Keratinocyte (primary cell): Measurements from ENCODE around the gene CRYBA2. TPM values are rescaled to one million over a fixed set of nuclear protein-coding genes. Genes with fewer than 3 reads are reported as not detected.

ENCODE experiments used
- DNase-seq: peaks from one replicate; pipeline ENCODE4 v3.0.0-alpha.2; 2011; ENCODE audit warnings: low read depth, missing footprints, low spot score
- FAIRE-seq: peaks from 2 replicates; lab custom pipeline; 2011; peaks lifted over from hg19 to GRCh38; lab: Jason Lieb, UNC
- H2AFZ ChIP-seq: 2 replicates; pipeline ENCODE4 v1.6.0; 2012; ENCODE audit warnings: low read length, control low read depth, inconsistent platforms; ENCODE audit not compliant: control insufficient read depth
- H3K27ac ChIP-seq: 2 replicates; pipeline ENCODE4 v1.5.1; 2011; ENCODE audit warnings: low read length; ENCODE audit not compliant: control insufficient read depth, insufficient read depth
- H3K27me3 ChIP-seq: 3 replicates; pipeline ENCODE4 v1.6.0; 2011; ENCODE audit warnings: low read length; ENCODE audit not compliant: control insufficient read depth, insufficient read depth; ENCODE audit errors: extremely low read depth
- H3K36me3 ChIP-seq, 2 experiments: 2 replicates in 1 of 2; 3 replicates in 1 of 2; pipeline ENCODE4 v1.5.1; 2011; ENCODE audit warnings: low read length in 2 of 2, mild to moderate bottlenecking in 1 of 2; ENCODE audit not compliant: control insufficient read depth in 2 of 2, insufficient read depth in 2 of 2; ENCODE audit errors: extremely low read depth in 1 of 2
- H3K4me1 ChIP-seq: 3 replicates; pipeline ENCODE4 v1.5.1; 2011; ENCODE audit warnings: low read length; ENCODE audit not compliant: control insufficient read depth, insufficient read depth; ENCODE audit errors: extremely low read depth
- H3K4me2 ChIP-seq: 3 replicates; pipeline ENCODE4 v1.6.0; 2011; ENCODE audit warnings: low read depth, low read length; ENCODE audit not compliant: control insufficient read depth, insufficient read depth; ENCODE audit errors: extremely low read depth
- H3K4me3 ChIP-seq, 3 experiments: fragments of 200-600 bp in 1 of 3; sonication (generic) in 1 of 3; 2 replicates in 2 of 3; 3 replicates in 1 of 3; pipeline ENCODE4 v1.5.1; 2011 to 2016; ENCODE audit warnings: low read length in 3 of 3, mild to moderate bottlenecking in 3 of 3, control low read depth in 2 of 3, inconsistent platforms in 1 of 3, low read depth in 1 of 3, mixed read lengths in 1 of 3, mixed run types in 1 of 3, moderate library complexity in 1 of 3; ENCODE audit not compliant: control insufficient read depth in 2 of 3, insufficient read depth in 2 of 3; ENCODE audit errors: extremely low read depth in 1 of 3
- H3K79me2 ChIP-seq: 2 replicates; pipeline ENCODE4 v1.6.0; 2012; ENCODE audit warnings: low read length; ENCODE audit not compliant: control insufficient read depth, insufficient read depth
- H3K9ac ChIP-seq: 3 replicates; pipeline ENCODE4 v1.6.0; 2011; ENCODE audit warnings: low read length; ENCODE audit not compliant: control insufficient read depth, insufficient read depth; ENCODE audit errors: extremely low read depth
- H3K9me1 ChIP-seq: 3 replicates; pipeline ENCODE4 v1.6.0; 2011; ENCODE audit warnings: low read length; ENCODE audit not compliant: control insufficient read depth, insufficient read depth; ENCODE audit errors: extremely low read depth
- H3K9me3 ChIP-seq: 2 replicates; pipeline ENCODE4 v1.5.1; 2012; ENCODE audit warnings: low read depth, low read length; ENCODE audit not compliant: control insufficient read depth
- H4K20me1 ChIP-seq: 3 replicates; pipeline ENCODE4 v1.6.0; 2011; ENCODE audit warnings: low read length; ENCODE audit not compliant: control insufficient read depth, insufficient read depth; ENCODE audit errors: extremely low read depth
- EZH2 ChIP-seq: IDR thresholded peaks from one replicate; pipeline ENCODE4 v1.6.1; 2012; ENCODE audit warnings: inconsistent platforms, mild to moderate bottlenecking, low read length, moderate library complexity
- dilution Hi-C: fragments of 300-500 bp; cut with MboI; formaldehyde crosslinking; loops from one replicate; pipeline ENCODE4 v1.7.0; 2020; ENCODE audit warnings: low sequenced_read_pairs; ENCODE audit not compliant: extremely low pct_ligation_motif_present
- polyA plus RNA-seq, 5 experiments: library from polyadenylated mRNA; depleted of rRNA in 3 of 5; stranded (reverse) in 3 of 5; stranded (forward) in 1 of 5; unstranded in 1 of 5; fragments of >200 nt; gene quantifications; 1 replicate in 1 of 5; 2 replicates in 3 of 5; 3 replicates in 1 of 5; pipeline versions ENCODE4 v1.2.1 to v1.2.3, GENCODE V29; 2011 to 2012; ENCODE audit warnings: missing spikeins in 2 of 5, low read depth in 1 of 5, low replicate concordance in 1 of 5
- TF ChIP-seq, protein P1 (sequence below), 3 experiments: IDR thresholded peaks in 1 of 3; conservative IDR thresholded peaks in 1 of 3; optimal IDR thresholded peaks in 1 of 3; 2 replicates in 2 of 3; 3 replicates in 1 of 3; pipeline versions ENCODE3 to v1.5.1; 2011; ENCODE audit warnings: low read length in 3 of 3, mild to moderate bottlenecking in 3 of 3, moderate library complexity in 2 of 3, control low read depth in 1 of 3, inconsistent platforms in 1 of 3; ENCODE audit not compliant: insufficient read depth in 2 of 3; ENCODE audit errors: extremely low read depth in 1 of 3

Gene CRYBA2
- polyA plus RNA-seq, 1 donor (not counting 4 experiments of a cell fraction or from before 2014, with no cell fraction given) = not detected

DNA sequence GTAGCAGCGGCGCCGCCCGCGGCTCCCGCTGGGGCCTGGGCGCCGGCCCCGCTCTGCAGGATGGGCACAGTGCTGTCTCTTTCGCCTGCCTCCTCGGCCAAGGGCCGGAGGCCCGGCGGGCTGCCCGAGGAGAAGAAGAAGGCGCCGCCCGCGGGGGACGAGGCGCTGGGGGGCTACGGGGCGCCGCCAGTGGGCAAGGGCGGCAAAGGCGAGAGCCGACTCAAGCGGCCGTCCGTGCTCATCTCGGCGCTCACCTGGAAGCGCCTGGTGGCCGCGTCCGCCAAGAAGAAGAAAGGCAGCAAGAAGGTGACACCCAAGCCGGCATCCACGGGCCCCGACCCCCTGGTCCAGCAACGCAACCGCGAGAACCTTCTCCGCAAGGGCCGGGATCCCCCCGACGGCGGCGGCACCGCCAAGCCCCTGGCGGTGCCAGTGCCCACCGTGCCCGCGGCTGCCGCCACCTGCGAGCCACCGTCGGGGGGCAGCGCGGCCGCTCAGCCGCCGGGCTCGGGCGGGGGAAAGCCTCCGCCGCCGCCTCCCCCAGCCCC is 33.4 kb downstream of the CRYBA2 start:
- peak; percentile 82 for TF ChIP-seq EZH2
- TF ChIP-seq, protein P1, sequence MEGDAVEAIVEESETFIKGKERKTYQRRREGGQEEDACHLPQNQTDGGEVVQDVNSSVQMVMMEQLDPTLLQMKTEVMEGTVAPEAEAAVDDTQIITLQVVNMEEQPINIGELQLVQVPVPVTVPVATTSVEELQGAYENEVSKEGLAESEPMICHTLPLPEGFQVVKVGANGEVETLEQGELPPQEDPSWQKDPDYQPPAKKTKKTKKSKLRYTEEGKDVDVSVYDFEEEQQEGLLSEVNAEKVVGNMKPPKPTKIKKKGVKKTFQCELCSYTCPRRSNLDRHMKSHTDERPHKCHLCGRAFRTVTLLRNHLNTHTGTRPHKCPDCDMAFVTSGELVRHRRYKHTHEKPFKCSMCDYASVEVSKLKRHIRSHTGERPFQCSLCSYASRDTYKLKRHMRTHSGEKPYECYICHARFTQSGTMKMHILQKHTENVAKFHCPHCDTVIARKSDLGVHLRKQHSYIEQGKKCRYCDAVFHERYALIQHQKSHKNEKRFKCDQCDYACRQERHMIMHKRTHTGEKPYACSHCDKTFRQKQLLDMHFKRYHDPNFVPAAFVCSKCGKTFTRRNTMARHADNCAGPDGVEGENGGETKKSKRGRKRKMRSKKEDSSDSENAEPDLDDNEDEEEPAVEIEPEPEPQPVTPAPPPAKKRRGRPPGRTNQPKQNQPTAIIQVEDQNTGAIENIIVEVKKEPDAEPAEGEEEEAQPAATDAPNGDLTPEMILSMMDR (optimal IDR thresholded peaks at IDR 0.05 in 1 of 3, IDR thresholded peaks at IDR 0.05 in 1 of 3, conservative IDR thresholded peaks at IDR 0.05 in 1 of 3; ENCODE audit: extremely low read depth in 1 of 3, insufficient read depth in 2 of 3, low read length in 3 of 3) = no peak
- Histone ChIP-seq H3K4me2 (peak overlapping the region; percentile 41), H3K27me3 (peaks cover 62% of the 10 kb centered on the region), H2AFZ (no peak overlapping the region), H3K79me2 (no peaks in the 10 kb centered on the region), H3K27ac (no peak overlapping the region), H4K20me1 (peaks cover 8% of the 10 kb centered on the region), H3K36me3 (no peaks in the 10 kb centered on the region), H3K9me1 (no peaks in the 10 kb centered on the region), H3K4me1 (peaks cover 10% of the 10 kb centered on the region), H3K9me3 (no peaks in the 10 kb centered on the region), H3K9ac (no peak overlapping the region), H3K4me3 (peak overlapping the region; percentile 37 to 54 (median 37))
- FAIRE-seq (no peak), DNase-seq (no peak)
- dilution Hi-C loops = loop anchor here (5.0 kb wide), 1 partner anchor 38 kb away; no protein-coding TSS in a partner anchor

DNA sequence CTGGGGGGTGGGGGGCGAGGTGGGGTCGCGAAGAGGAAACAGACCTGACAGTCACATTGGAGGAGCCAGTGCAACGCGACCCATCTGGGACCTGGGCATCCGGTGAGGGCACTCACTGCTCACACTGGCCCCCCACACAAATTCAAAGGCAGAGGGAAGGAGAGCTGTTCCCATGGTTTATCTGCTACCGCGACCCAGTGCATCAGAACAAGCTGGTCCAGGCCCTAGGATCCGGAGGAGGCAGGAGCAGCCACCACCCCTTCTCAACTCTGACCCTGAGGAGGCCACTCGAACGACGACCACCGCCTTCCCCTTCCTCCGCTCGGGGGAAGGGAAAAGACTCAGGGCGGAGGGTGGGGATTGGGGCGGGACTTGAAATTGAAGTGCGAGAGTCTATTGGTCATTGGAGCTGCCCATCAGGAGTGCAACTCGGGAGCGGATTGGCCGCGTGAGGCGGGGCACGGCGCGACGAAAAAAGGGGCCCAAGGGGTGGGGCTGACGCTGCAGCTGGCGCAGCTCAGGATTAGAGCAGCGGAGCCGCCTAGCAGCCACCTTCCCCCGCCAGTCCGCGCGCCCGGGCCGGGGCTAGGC is 34.0 kb downstream of the CRYBA2 start, which contains the start of gene CDK5R2:
Gene CDK5R2, plus strand, starts transcription at position 526 of the 591 bp plus-strand sequence. CDS start 155 bp downstream, outside the sequence.
- Histone ChIP-seq H3K9me1 (no peaks in the 10 kb centered on the region), H3K4me1 (peaks cover 8% of the 10 kb centered on the region), H3K36me3 (no peaks in the 10 kb centered on the region), H3K27ac (no peak within 1 kb of the TSS), H4K20me1 (peaks cover 8% of the 10 kb centered on the region), H3K79me2 (no peaks in the 10 kb centered on the region), H3K27me3 (peaks cover 62% of the 10 kb centered on the region), H3K9me3 (no peaks in the 10 kb centered on the region), H2AFZ (no peak within 1 kb of the TSS), H3K9ac (no peak within 1 kb of the TSS), H3K4me3 (peak within 1 kb of the TSS; percentile 37 to 54 (median 37)), H3K4me2 (peak within 1 kb of the TSS; percentile 41)
- FAIRE-seq = no peak
- peak; percentile 23 for DNase-seq
- TF ChIP-seq EZH2 = no peak
- TF ChIP-seq, protein P1 (optimal IDR thresholded peaks at IDR 0.05 in 1 of 3, IDR thresholded peaks at IDR 0.05 in 1 of 3, conservative IDR thresholded peaks at IDR 0.05 in 1 of 3; ENCODE audit: extremely low read depth in 1 of 3, insufficient read depth in 2 of 3, low read length in 3 of 3) = no peak
- dilution Hi-C loops = loop anchor here (5.0 kb wide), 1 partner anchor 37 kb away; no protein-coding TSS in a partner anchor
